ENCODE measurements around the gene OR52E2.

DNA sequence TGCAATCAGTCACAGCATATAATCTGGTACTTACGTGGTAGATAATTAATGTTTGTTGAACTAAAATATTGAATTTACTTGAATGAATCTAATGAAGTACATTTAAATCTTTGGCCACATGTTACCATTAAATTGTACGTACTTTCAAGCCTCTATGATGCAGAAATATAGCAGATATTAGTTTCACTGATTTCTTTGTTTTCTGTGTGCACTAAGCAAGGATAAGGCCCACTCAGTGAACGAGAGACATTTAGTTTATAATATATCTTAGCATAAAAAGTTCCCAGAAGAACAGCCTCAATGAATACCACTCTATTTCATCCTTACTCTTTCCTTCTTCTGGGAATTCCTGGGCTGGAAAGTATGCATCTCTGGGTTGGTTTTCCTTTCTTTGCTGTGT lies 9.8 kb upstream of the OR52E2 start, which contains the start of gene OR52E1:
- TF ChIP-seq, protein P1, sequence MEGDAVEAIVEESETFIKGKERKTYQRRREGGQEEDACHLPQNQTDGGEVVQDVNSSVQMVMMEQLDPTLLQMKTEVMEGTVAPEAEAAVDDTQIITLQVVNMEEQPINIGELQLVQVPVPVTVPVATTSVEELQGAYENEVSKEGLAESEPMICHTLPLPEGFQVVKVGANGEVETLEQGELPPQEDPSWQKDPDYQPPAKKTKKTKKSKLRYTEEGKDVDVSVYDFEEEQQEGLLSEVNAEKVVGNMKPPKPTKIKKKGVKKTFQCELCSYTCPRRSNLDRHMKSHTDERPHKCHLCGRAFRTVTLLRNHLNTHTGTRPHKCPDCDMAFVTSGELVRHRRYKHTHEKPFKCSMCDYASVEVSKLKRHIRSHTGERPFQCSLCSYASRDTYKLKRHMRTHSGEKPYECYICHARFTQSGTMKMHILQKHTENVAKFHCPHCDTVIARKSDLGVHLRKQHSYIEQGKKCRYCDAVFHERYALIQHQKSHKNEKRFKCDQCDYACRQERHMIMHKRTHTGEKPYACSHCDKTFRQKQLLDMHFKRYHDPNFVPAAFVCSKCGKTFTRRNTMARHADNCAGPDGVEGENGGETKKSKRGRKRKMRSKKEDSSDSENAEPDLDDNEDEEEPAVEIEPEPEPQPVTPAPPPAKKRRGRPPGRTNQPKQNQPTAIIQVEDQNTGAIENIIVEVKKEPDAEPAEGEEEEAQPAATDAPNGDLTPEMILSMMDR (IDR thresholded peaks at IDR 0.05), result no peak
- no peak for TF ChIP-seq POLR2A (IDR thresholded peaks at IDR 0.05)
- no peak for TF ChIP-seq POLR2AphosphoS5 (IDR thresholded peaks at IDR 0.05)
- no peak for TF ChIP-seq EP300 (IDR thresholded peaks at IDR 0.05)

Data from stomach (tissue), 4 donors.